HepG2 (cell line): ENCODE results near the gene SPAM1. TPM values are rescaled to one million over a fixed set of nuclear protein-coding genes. Genes with fewer than 3 reads are reported as not detected.

Source experiments
- ATAC-seq: fragments of 200-7000 bp; cut with Tn5 transposase; 3 replicates; pipeline ENCODE4 v1.9.1; 2020; ENCODE audit warnings: mild to moderate bottlenecking, moderate library complexity
- BruUV-seq: library from RNA; stranded (reverse); fragments of 400-500 nt; replicated peaks from 2 replicates; lab custom pipeline; 2021; lab: Mats Ljungman, UMichigan
- CTCF ChIA-PET: fragments of 300-600 bp; formaldehyde crosslinking; extraction: SDS; loops from one replicate; lab custom pipeline; 2021; ENCODE audit warnings: low total read pairs, inconsistent platforms, low intra/inter-chr PET ratio; lab: Yijun Ruan, JAX
- POLR2A ChIA-PET: fragments of 350-600 bp; sonication (Branson Sonifier 250); formaldehyde crosslinking; loops from one replicate; lab custom pipeline; 2020; ENCODE audit warnings: antibody characterized with exemption, inconsistent platforms; lab: Yijun Ruan, JAX
- DNase-seq: peaks from one replicate; pipeline ENCODE4 v3.0.0-alpha.2; 2015; ENCODE audit warnings: low spot score
- FAIRE-seq: peaks from 3 replicates; lab custom pipeline; 2011; peaks lifted over from hg19 to GRCh38; lab: Jason Lieb, UNC
- H2AFZ ChIP-seq: one replicate; pipeline ENCODE4 v1.6.1; 2011; ENCODE audit warnings: low read length, inconsistent platforms
- H3K27ac ChIP-seq: fragments of 300-600 bp; 3 replicates; pipeline ENCODE4 v1.8.0; 2011; ENCODE audit warnings: mixed run types, mild to moderate bottlenecking, mixed read lengths, low read length, inconsistent platforms; ENCODE audit not compliant: insufficient read depth; ENCODE audit errors: extremely low read length
- H3K27me3 ChIP-seq, 2 experiments: fragments of 200-600 bp in 1 of 2; 2 replicates in 1 of 2; 3 replicates in 1 of 2; pipeline versions ENCODE4 v1.6.0 to v1.8.0; 2011; ENCODE audit warnings: low read length in 2 of 2, mild to moderate bottlenecking in 2 of 2, moderate library complexity in 2 of 2, inconsistent platforms in 1 of 2; ENCODE audit not compliant: insufficient read depth in 2 of 2, control insufficient read depth in 1 of 2
- H3K36me3 ChIP-seq, 2 experiments: fragments of 200-600 bp in 1 of 2; replicated peaks in 1 of 2; 2 replicates in 1 of 2; 3 replicates in 1 of 2; pipeline versions ENCODE4 v1.5.1 to v1.8.0; 2011; ENCODE audit warnings: low read length in 2 of 2, inconsistent platforms in 1 of 2; ENCODE audit not compliant: insufficient read depth in 2 of 2, control insufficient read depth in 1 of 2
- H3K4me1 ChIP-seq: 2 replicates; pipeline ENCODE4 v1.5.1; 2012; ENCODE audit warnings: low read length, inconsistent platforms; ENCODE audit not compliant: insufficient read depth
- H3K4me2 ChIP-seq: 2 replicates; pipeline ENCODE4 v1.6.0; 2011; ENCODE audit warnings: low read depth, low read length, inconsistent platforms
- H3K4me3 ChIP-seq, 3 experiments: fragments of 200-600 bp in 1 of 3; sonication (generic), shearing (Covaris generic) in 1 of 3; replicated peaks in 1 of 3; 2 replicates each; pipeline ENCODE4 v1.5.1; 2011 to 2016; ENCODE audit warnings: low read length in 3 of 3, inconsistent platforms in 2 of 3, low read depth in 2 of 3, mild to moderate bottlenecking in 2 of 3, control low read depth in 1 of 3, mixed read lengths in 1 of 3; ENCODE audit not compliant: insufficient read depth in 1 of 3
- H3K79me2 ChIP-seq: one replicate; pipeline ENCODE4 v1.6.1; 2011; ENCODE audit warnings: low read length, inconsistent platforms; ENCODE audit not compliant: insufficient read depth
- H3K9ac ChIP-seq: 2 replicates; pipeline ENCODE4 v1.6.0; 2011; ENCODE audit warnings: mild to moderate bottlenecking, low read depth, low read length, inconsistent platforms; ENCODE audit not compliant: insufficient read depth
- H3K9me3 ChIP-seq: 2 replicates; pipeline ENCODE4 v1.5.1; 2012; ENCODE audit warnings: mild to moderate bottlenecking, low read length
- H4K20me1 ChIP-seq: 2 replicates; pipeline ENCODE4 v1.6.0; 2011; ENCODE audit warnings: inconsistent platforms, mild to moderate bottlenecking, low read length, moderate library complexity; ENCODE audit not compliant: insufficient read depth
- NFE2L1 ChIP-seq: sonication (generic); formaldehyde crosslinking; IDR thresholded peaks from 2 replicates; pipeline ENCODE4 v1.4.0; 2020; ENCODE audit warnings: missing genetic modification reagents, mild to moderate bottlenecking, borderline replicate concordance
- ZNF710 ChIP-seq: sonication (generic); formaldehyde crosslinking; IDR thresholded peaks from 2 replicates; pipeline ENCODE4 v1.5.0; 2020; ENCODE audit warnings: mild to moderate bottlenecking, missing genetic modification reagents, borderline replicate concordance
- ZSCAN12 ChIP-seq: sonication (generic); formaldehyde crosslinking; IDR thresholded peaks from 2 replicates; pipeline ENCODE4 v1.9.0; 2021; ENCODE audit warnings: mild to moderate bottlenecking, missing genetic modification reagents
- ZSCAN9 ChIP-seq: IDR thresholded peaks from 2 replicates; pipeline ENCODE4 v1.6.1; 2016; ENCODE audit warnings: borderline replicate concordance
- WGBS: methylation state at CpG from one replicate; pipeline ENCODE4 v1.1.6; 2017; ENCODE audit warnings: low lambda C conversion rate; 5-methylcytosine and 5-hydroxymethylcytosine counted together
- in situ Hi-C: cut with HindIII; loops from 2 replicates; pipeline ENCODE4 v1.10.0; 2017; ENCODE audit warnings: low pct_unique_long_range_greater_than_20kb; ENCODE audit not compliant: extremely low pct_ligation_motif_present
- intact Hi-C: fragments of 100-400 bp; cut with micrococcal nuclease; formaldehyde crosslinking; loops from one replicate; pipeline ENCODE4 v1.10.0; 2022; ENCODE audit not compliant: unreplicated experiment
- polyA plus RNA-seq, 8 experiments: library from polyadenylated mRNA; depleted of rRNA in 3 of 8; stranded (reverse) in 7 of 8; unstranded in 1 of 8; fragments of >200 nt; fragmentation: Illumina TruSeq in 4 of 8; extraction: Trizol in 4 of 8; gene quantifications; 2 replicates each; pipeline versions ENCODE4 v1.2.1 to v1.2.3, GENCODE V29; 2011 to 2016; ENCODE audit warnings: low read depth in 4 of 8, missing spikeins in 1 of 8, mixed read lengths in 1 of 8; ENCODE audit not compliant: insufficient read depth in 1 of 8
- total RNA-seq, 5 experiments: library from RNA; depleted of rRNA; stranded (reverse); fragments of >200 nt; fragmentation: Illumina TruSeq; extraction: Trizol; gene quantifications; 2 replicates each; pipeline ENCODE4 v1.2.3, GENCODE V29; 2016; ENCODE audit warnings: low read depth in 1 of 5
- TF ChIP-seq, protein P1 (sequence below): sonication (generic); formaldehyde crosslinking; IDR thresholded peaks from 2 replicates; pipeline ENCODE4 v1.4.0; 2020; ENCODE audit warnings: missing genetic modification reagents

SPAM1 gene
- total and polyA plus RNA-seq, 2 of the 13 experiments (the other 11 are each of a cell fraction or from before 2014, with no cell fraction given), result not detected

DNA sequence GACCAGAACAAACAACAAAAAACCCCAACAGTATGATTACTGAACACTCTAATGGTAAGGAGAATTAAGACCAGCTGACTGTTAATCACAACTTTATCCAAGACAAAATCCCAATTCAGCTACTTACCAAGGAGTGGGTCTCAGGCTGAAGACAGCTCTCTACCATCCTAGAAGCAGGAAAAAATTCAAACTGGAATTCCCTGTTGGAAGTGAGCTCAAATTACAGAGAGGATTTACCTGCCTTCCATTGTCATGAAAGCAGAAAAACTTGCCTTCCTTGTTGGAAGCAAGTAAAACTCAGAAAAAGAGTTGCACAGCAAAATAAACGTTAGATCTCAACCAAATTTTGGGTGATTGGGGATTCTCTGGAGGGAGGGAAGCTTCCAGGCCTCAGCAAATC lies 20.9 kb downstream of the SPAM1 start:
- Histone ChIP-seq H3K4me1 (peaks cover 5% of the 10 kb centered on the region; the same call in 1 of the 2 replicates), H3K79me2 (no peaks in the 10 kb centered on the region), H3K4me2 (no peak overlapping the region), H3K4me3 (no peak overlapping the region), H2AFZ (no peak overlapping the region), H3K36me3 (no peaks in the 10 kb centered on the region), H3K27ac (no peak overlapping the region), H3K9me3 (no peaks in the 10 kb centered on the region), H4K20me1 (no peaks in the 10 kb centered on the region), H3K9ac (no peak overlapping the region), H3K27me3 (no peaks in the 10 kb centered on the region)
- WGBS, result 0% methylated on average over 1 of the region's 1 CpG
- intact Hi-C loops, result no loop called here
- FAIRE-seq, result no peak
- no TSS peak for BruUV-seq
- DNase-seq, result no peak
- CTCF ChIA-PET, result no interaction called here
- POLR2A ChIA-PET, result no interaction called here
- TF ChIP-seq ZSCAN12 (CRISPR knock-in tag) (no peak), ZNF710 (no peak), NFE2L1 (no peak), ZSCAN9 (no peak)
- TF ChIP-seq, protein P1, sequence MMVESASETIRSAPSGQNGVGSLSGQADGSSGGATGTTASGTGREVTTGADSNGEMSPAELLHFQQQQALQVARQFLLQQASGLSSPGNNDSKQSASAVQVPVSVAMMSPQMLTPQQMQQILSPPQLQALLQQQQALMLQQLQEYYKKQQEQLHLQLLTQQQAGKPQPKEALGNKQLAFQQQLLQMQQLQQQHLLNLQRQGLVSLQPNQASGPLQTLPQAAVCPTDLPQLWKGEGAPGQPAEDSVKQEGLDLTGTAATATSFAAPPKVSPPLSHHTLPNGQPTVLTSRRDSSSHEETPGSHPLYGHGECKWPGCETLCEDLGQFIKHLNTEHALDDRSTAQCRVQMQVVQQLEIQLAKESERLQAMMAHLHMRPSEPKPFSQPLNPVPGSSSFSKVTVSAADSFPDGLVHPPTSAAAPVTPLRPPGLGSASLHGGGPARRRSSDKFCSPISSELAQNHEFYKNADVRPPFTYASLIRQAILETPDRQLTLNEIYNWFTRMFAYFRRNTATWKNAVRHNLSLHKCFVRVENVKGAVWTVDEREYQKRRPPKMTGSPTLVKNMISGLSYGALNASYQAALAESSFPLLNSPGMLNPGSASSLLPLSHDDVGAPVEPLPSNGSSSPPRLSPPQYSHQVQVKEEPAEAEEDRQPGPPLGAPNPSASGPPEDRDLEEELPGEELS (CRISPR knock-in tag), result no peak
- no peak for ATAC-seq
- in situ Hi-C loops, result no loop called here
